Ishikawa (cell line): ENCODE data around the gene EIF4E.

ENCODE experiments used
- CREB1 ChIP-seq: IDR thresholded peaks from 2 replicates; pipeline ENCODE4 v1.6.1; 2012; ENCODE audit warnings: low read depth
- EGR1 ChIP-seq: IDR thresholded peaks from 2 replicates; pipeline ENCODE4 v1.6.1; 2012
- EP300 ChIP-seq: IDR thresholded peaks from 2 replicates; pipeline ENCODE4 v1.6.1; 2012; ENCODE audit warnings: borderline replicate concordance
- FOXM1 ChIP-seq: IDR thresholded peaks from 2 replicates; pipeline ENCODE4 v1.6.1; 2012; ENCODE audit warnings: low read depth, borderline replicate concordance
- REST ChIP-seq: IDR thresholded peaks from 2 replicates; pipeline ENCODE4 v1.6.1; 2012; ENCODE audit warnings: low read depth, mild to moderate bottlenecking
- TEAD4 ChIP-seq: IDR thresholded peaks from 2 replicates; pipeline ENCODE4 v1.6.1; 2012

GRCh38 chr4:98867648-98868047 lies 61.3 kb downstream of the EIF4E start:
- TF ChIP-seq REST (no peak), EGR1 (no peak), EP300 (no peak), CREB1 (no peak), FOXM1 (no peak), TEAD4 (no peak)
